CD14-positive monocyte (primary cell): ENCODE results near the gene MICU2. TPM values are rescaled to one million over a fixed set of nuclear protein-coding genes. Genes with fewer than 3 reads are reported as not detected.

ENCODE experiments used
- DNase-seq, 3 donors: peaks; one replicate each; pipeline ENCODE4 v3.0.0-alpha.2; 2011 to 2022
- H2AFZ ChIP-seq: 2 replicates; pipeline ENCODE4 v1.6.0; 2012; ENCODE audit warnings: mild to moderate bottlenecking, low read depth, low read length, inconsistent platforms; ENCODE audit not compliant: insufficient read depth, poor library complexity, severe bottlenecking
- H3K27ac ChIP-seq, 2 donors: 1 replicate in 1 of 2; 2 replicates in 1 of 2; pipeline ENCODE4 v1.5.1; 2012 to 2013; ENCODE audit warnings: low read length in 2 of 2, control low read depth in 1 of 2, inconsistent platforms in 1 of 2, low read depth in 1 of 2, mild to moderate bottlenecking in 1 of 2
- H3K27me3 ChIP-seq, 2 donors: one replicate each; pipeline versions ENCODE4 v1.6.0 to v1.6.1; 2011 to 2013; ENCODE audit warnings: low read length in 2 of 2; ENCODE audit not compliant: control insufficient read depth in 2 of 2, insufficient read depth in 2 of 2
- H3K36me3 ChIP-seq, 2 donors: replicated peaks in 1 of 2; 1 replicate in 1 of 2; 2 replicates in 1 of 2; pipeline versions ENCODE4 v1.5.1 to v1.6.1; 2012 to 2013; ENCODE audit warnings: low read length in 2 of 2, control low read depth in 1 of 2, inconsistent platforms in 1 of 2, mild to moderate bottlenecking in 1 of 2; ENCODE audit not compliant: insufficient read depth in 2 of 2, control insufficient read depth in 1 of 2
- H3K4me1 ChIP-seq, 2 donors: 1 replicate in 1 of 2; 2 replicates in 1 of 2; pipeline versions ENCODE4 v1.5.1 to v1.6.1; 2012 to 2013; ENCODE audit warnings: low read length in 2 of 2, control low read depth in 1 of 2, inconsistent platforms in 1 of 2, mild to moderate bottlenecking in 1 of 2, moderate library complexity in 1 of 2; ENCODE audit not compliant: insufficient read depth in 2 of 2, control insufficient read depth in 1 of 2
- H3K4me2 ChIP-seq: replicated peaks from 2 replicates; pipeline ENCODE3; 2012; ENCODE audit warnings: low read length, moderate library complexity, mild to moderate bottlenecking; ENCODE audit not compliant: poor library complexity, severe bottlenecking; ENCODE audit errors: extremely low read depth
- H3K4me3 ChIP-seq, 3 experiments: fragments of 200-600 bp in 1 of 3; sonication (generic) in 1 of 3; replicated peaks in 1 of 3; 1 replicate in 2 of 3; 2 replicates in 1 of 3; pipeline ENCODE4 v1.5.1; 2011 to 2013; ENCODE audit warnings: low read length in 3 of 3, mild to moderate bottlenecking in 3 of 3, control low read depth in 2 of 3, low read depth in 2 of 3, inconsistent platforms in 1 of 3, moderate library complexity in 1 of 3
- H3K79me2 ChIP-seq: 2 replicates; pipeline ENCODE4 v1.6.0; 2012; ENCODE audit warnings: mild to moderate bottlenecking, control low read depth, inconsistent platforms, low read length, moderate library complexity; ENCODE audit not compliant: insufficient read depth
- H3K9ac ChIP-seq: 2 replicates; pipeline ENCODE4 v1.6.0; 2017; ENCODE audit warnings: low read length, mild to moderate bottlenecking; ENCODE audit not compliant: insufficient read depth, poor library complexity, severe bottlenecking
- H3K9me3 ChIP-seq, 2 donors: replicated peaks in 1 of 2; 1 replicate in 1 of 2; 2 replicates in 1 of 2; pipeline versions ENCODE4 v1.5.1 to v1.6.1; 2012 to 2013; ENCODE audit warnings: low read length in 2 of 2, control low read depth in 1 of 2; ENCODE audit not compliant: control insufficient read depth in 1 of 2, insufficient read depth in 1 of 2
- H4K20me1 ChIP-seq: 2 replicates; pipeline ENCODE4 v1.6.0; 2012; ENCODE audit warnings: mild to moderate bottlenecking, low read length, control low read depth, moderate library complexity; ENCODE audit not compliant: insufficient read depth
- H3K27ac Mint-ChIP-seq, 7 donors: one replicate each; pipeline ENCODE4 v1.8.0; 2020; ENCODE audit warnings: mild to moderate bottlenecking in 7 of 7, mixed read lengths in 7 of 7, moderate library complexity in 6 of 7, inconsistent platforms in 2 of 7
- H3K27me3 Mint-ChIP-seq, 3 donors: one replicate each; pipeline ENCODE4 v1.8.0; 2021 to 2022; ENCODE audit warnings: low read depth in 3 of 3, mild to moderate bottlenecking in 3 of 3, mixed read lengths in 3 of 3, moderate library complexity in 3 of 3, inconsistent platforms in 1 of 3
- H3K36me3 Mint-ChIP-seq, 2 donors: one replicate each; pipeline ENCODE4 v1.8.0; 2020; ENCODE audit warnings: mixed read lengths in 2 of 2, inconsistent platforms in 1 of 2, mild to moderate bottlenecking in 1 of 2
- H3K4me1 Mint-ChIP-seq: one replicate; pipeline ENCODE4 v1.8.0; 2020; ENCODE audit warnings: mild to moderate bottlenecking, mixed read lengths
- H3K4me3 Mint-ChIP-seq, 2 donors: one replicate each; pipeline ENCODE4 v1.8.0; 2020; ENCODE audit warnings: mild to moderate bottlenecking in 2 of 2, mixed read lengths in 2 of 2, moderate library complexity in 1 of 2
- H3K9me3 Mint-ChIP-seq, 7 donors: one replicate each; pipeline ENCODE4 v1.8.0; 2020 to 2022; ENCODE audit warnings: mixed read lengths in 7 of 7, mild to moderate bottlenecking in 6 of 7, moderate library complexity in 6 of 7, inconsistent platforms in 2 of 7
- WGBS: methylation state at CpG from one replicate; pipeline ENCODE4 v1.1.5; 2013; ENCODE audit warnings: missing lambda C conversion rate; ENCODE audit not compliant: insufficient coverage; 5-methylcytosine and 5-hydroxymethylcytosine counted together
- intact Hi-C, 2 donors: fragments of 100-400 bp; cut with micrococcal nuclease; formaldehyde crosslinking; loops; one replicate each; pipeline versions ENCODE4 v1.15.0 to v1.15.1; 2023
- polyA plus RNA-seq, 3 donors: library from polyadenylated mRNA; depleted of rRNA in 1 of 3; unstranded in 2 of 3; stranded (reverse) in 1 of 3; fragments of 300-500 nt in 2 of 3; fragments of >200 nt in 1 of 3; fragmentation: Illumina TruSeq in 2 of 3; gene quantifications; 1 replicate in 2 of 3; 2 replicates in 1 of 3; pipeline ENCODE4 v1.2.3, GENCODE V29; 2012 to 2021
- TF ChIP-seq, protein P1 (sequence below): fragments of 200-600 bp; IDR thresholded peaks from one replicate; pipeline ENCODE4 v1.8.0; 2022; ENCODE audit warnings: antibody characterized with exemption, mild to moderate bottlenecking

The MICU2 gene
- polyA plus RNA-seq, 3 donors: 21.5 to 32.1 (median 26.8) TPM

GRCh38 chr13:21463424-21463823 is 140.5 kb downstream of the MICU2 start:
- Histone ChIP-seq H2AFZ (no peak overlapping the region), H3K27me3 (no peaks in the 10 kb centered on the region), H3K27ac (no peak overlapping the region), H3K4me3 (no peak overlapping the region), H4K20me1 (peaks cover 3% of the 10 kb centered on the region), H3K79me2 (peaks cover 7% of the 10 kb centered on the region), H3K9me3 (no peaks in the 10 kb centered on the region), H3K4me2 (no peak overlapping the region), H3K9ac (no peak overlapping the region), H3K36me3 (no peaks in the 10 kb centered on the region), H3K4me1 (peaks cover 4 to 5% of the 10 kb centered on the region in 2 donors)
- no peak overlapping the region for H3K4me3 Mint-ChIP-seq
- peaks cover 0 to 2% (median 2%) of the 10 kb centered on the region in 3 donors for H3K27me3 Mint-ChIP-seq
- DNase-seq: no peak
- TF ChIP-seq, protein P1, sequence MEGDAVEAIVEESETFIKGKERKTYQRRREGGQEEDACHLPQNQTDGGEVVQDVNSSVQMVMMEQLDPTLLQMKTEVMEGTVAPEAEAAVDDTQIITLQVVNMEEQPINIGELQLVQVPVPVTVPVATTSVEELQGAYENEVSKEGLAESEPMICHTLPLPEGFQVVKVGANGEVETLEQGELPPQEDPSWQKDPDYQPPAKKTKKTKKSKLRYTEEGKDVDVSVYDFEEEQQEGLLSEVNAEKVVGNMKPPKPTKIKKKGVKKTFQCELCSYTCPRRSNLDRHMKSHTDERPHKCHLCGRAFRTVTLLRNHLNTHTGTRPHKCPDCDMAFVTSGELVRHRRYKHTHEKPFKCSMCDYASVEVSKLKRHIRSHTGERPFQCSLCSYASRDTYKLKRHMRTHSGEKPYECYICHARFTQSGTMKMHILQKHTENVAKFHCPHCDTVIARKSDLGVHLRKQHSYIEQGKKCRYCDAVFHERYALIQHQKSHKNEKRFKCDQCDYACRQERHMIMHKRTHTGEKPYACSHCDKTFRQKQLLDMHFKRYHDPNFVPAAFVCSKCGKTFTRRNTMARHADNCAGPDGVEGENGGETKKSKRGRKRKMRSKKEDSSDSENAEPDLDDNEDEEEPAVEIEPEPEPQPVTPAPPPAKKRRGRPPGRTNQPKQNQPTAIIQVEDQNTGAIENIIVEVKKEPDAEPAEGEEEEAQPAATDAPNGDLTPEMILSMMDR: no peak
- intact Hi-C loops: no loop called here
- no peaks in the 10 kb centered on the region for H3K36me3 Mint-ChIP-seq
- H3K27ac Mint-ChIP-seq: peak overlapping the region in 1 of 7 donors; percentile 16
- peaks cover 0 to 3% (median 0%) of the 10 kb centered on the region in 7 donors for H3K9me3 Mint-ChIP-seq
- peaks cover 4% of the 10 kb centered on the region for H3K4me1 Mint-ChIP-seq

DNA sequence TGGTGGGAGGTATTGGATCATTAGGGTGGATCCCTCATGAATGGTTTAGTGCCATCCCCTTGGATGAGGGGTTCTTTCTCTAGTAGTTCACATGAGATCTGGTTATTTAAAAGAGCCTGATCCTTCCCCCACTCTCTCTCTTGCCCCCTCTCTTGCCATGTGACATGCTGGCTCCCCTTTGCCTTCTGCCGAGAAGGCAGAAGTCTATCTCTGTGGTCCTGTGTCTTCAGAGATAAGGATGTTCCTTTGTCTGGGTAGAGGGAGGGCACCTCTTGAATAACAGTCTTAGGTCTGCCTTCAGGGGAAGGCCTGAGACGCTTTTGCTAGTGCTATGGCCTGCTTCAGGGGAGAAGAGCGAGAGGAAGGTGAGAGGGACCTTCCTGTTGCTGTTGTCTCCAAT is 142.8 kb downstream of the MICU2 start:
- Histone ChIP-seq H3K27ac (no peak overlapping the region), H4K20me1 (peaks cover 24% of the 10 kb centered on the region), H3K79me2 (peaks cover 30% of the 10 kb centered on the region), H3K36me3 (no peaks in the 10 kb centered on the region), H3K9ac (no peak overlapping the region), H3K27me3 (no peaks in the 10 kb centered on the region), H2AFZ (peak overlapping the region; percentile 7), H3K4me3 (no peak overlapping the region), H3K4me2 (no peak overlapping the region), H3K9me3 (no peaks in the 10 kb centered on the region), H3K4me1 (peaks cover 12 to 22% of the 10 kb centered on the region in 2 donors)
- Mint-ChIP-seq H3K4me3 (no peak overlapping the region), H3K4me1 (peaks cover 24% of the 10 kb centered on the region), H3K27ac (no peak overlapping the region), H3K9me3 (no peaks in the 10 kb centered on the region), H3K36me3 (no peaks in the 10 kb centered on the region), H3K27me3 (peaks cover 0 to 2% (median 2%) of the 10 kb centered on the region in 3 donors)
- TF ChIP-seq, protein P1: no peak
- DNase-seq: no peak
- intact Hi-C loops: no loop called here
- WGBS: 100% methylated on average over 1 of the region's 3 CpGs
